K562 treated with DMSO at 1 percent for 4 hours (cell line): ENCODE data around the gene KCNK16. TPM values are rescaled to one million over a fixed set of nuclear protein-coding genes. Genes with fewer than 3 reads are reported as not detected.

Source experiments
- total RNA-seq: library from RNA; unstranded; fragments of 300-600 nt; gene quantifications from 2 replicates; pipeline ENCODE4 v1.2.3, GENCODE V29; 2022; ENCODE audit not compliant: insufficient read depth

Gene KCNK16
- total RNA-seq, result not detected in 2 replicates

GRCh38 chr6:39322306-39322850, at the start of gene KCNK16:
Gene KCNK16, minus strand, starts transcription at chr6:39322702. Its CDS starts 162 bp downstream, at chr6:39322540.

GRCh38 chr6:39314273-39314795, 8.2 kb downstream of the KCNK16 start, which contains the start of gene KCNK17:
Gene KCNK17, minus strand, starts transcription at chr6:39314419. Its CDS starts 99 bp downstream, at chr6:39314320.

Other genes with a start within 250 kb of the KCNK16 start
- gene SAYSD1, start 207.5 kb downstream of the KCNK16 start, total RNA-seq, result 4.5 and 6.8 TPM in 2 replicates
- 11.6 and 18.5 TPM in 2 replicates for gene KCNK5, start 93.2 kb downstream of the KCNK16 start, total RNA-seq
- gene KCNK17, start 8.3 kb downstream of the KCNK16 start, total RNA-seq, result not detected in 2 replicates